ENCODE results near the gene AHI1.

AHI1 gene

GRCh38 chr6:135281227-135281626, 216.3 kb downstream of the AHI1 start:
- Histone ChIP-seq H3K9ac (ENCODE audit: low read depth, low read length) (peak overlapping the region; percentile 52), H3K9me3 (ENCODE audit: insufficient read depth, low read length, severe bottlenecking) (no peaks in the 10 kb centered on the region), H3K4me3 (ENCODE audit: low read depth in 1 of 2, low read length in 2 of 2) (no peak overlapping the region; a peak in 1 of 4 replicates), H3K79me2 (ENCODE audit: insufficient read depth, low read length) (no peaks in the 10 kb centered on the region), H3K27ac (ENCODE audit: low read length) (peak overlapping the region; percentile 96), H2AFZ (ENCODE audit: low read depth, low read length) (no peak overlapping the region; the same call in 1 of the 2 replicates), H3K4me1 (ENCODE audit: insufficient read depth, low read length) (peaks cover 64% of the 10 kb centered on the region), H3K27me3 (ENCODE audit: insufficient read depth, low read length, poor library complexity) (no peaks in the 10 kb centered on the region), H3K4me2 (ENCODE audit: insufficient read depth, low read length) (peak overlapping the region; percentile 43), H3K36me3 (ENCODE audit: insufficient read depth, low read length) (no peaks in the 10 kb centered on the region), H4K20me1 (ENCODE audit: insufficient read depth, low read length) (no peaks in the 10 kb centered on the region)
- ATAC-seq (ENCODE audit: insufficient read depth, low read depth) = peak; percentile 63
- DNase-seq = peak; percentile 54
- TF ChIP-seq EZH2 (IDR thresholded peaks at IDR 0.05; ENCODE audit: borderline replicate concordance, low read depth, low read length, severe bottlenecking) = no peak

- Histone ChIP-seq H4K20me1 (ENCODE audit: insufficient read depth, low read length) (no peaks in the 10 kb centered on the region), H3K27ac (ENCODE audit: low read length) (peak overlapping the region; percentile 96), H3K27me3 (ENCODE audit: insufficient read depth, low read length, poor library complexity) (no peaks in the 10 kb centered on the region), H2AFZ (ENCODE audit: low read depth, low read length) (peak overlapping the region; percentile 19), H3K4me2 (ENCODE audit: insufficient read depth, low read length) (peak overlapping the region; percentile 43), H3K9ac (ENCODE audit: low read depth, low read length) (peak overlapping the region; percentile 52), H3K36me3 (ENCODE audit: insufficient read depth, low read length) (no peaks in the 10 kb centered on the region), H3K79me2 (ENCODE audit: insufficient read depth, low read length) (no peaks in the 10 kb centered on the region), H3K4me3 (ENCODE audit: low read depth in 1 of 2, low read length in 2 of 2) (peak overlapping the region in 1 of 2 experiments; percentile 14; a peak in 1 of 4 replicates), H3K9me3 (ENCODE audit: insufficient read depth, low read length, severe bottlenecking) (no peaks in the 10 kb centered on the region), H3K4me1 (ENCODE audit: insufficient read depth, low read length) (peaks cover 58% of the 10 kb centered on the region)
- TF ChIP-seq CTCF (IDR thresholded peaks at IDR 0.05; ENCODE audit: borderline replicate concordance, extremely low read depth, low read length, poor library complexity, severe bottlenecking) = no peak
- no peak for TF ChIP-seq EZH2 (IDR thresholded peaks at IDR 0.05; ENCODE audit: borderline replicate concordance, low read depth, low read length, severe bottlenecking)
- peak; percentile 77 for ATAC-seq (ENCODE audit: insufficient read depth, low read depth)
- peak; percentile 64 for DNase-seq
Observed at GRCh38 chr6:135280375-135281136, 217.0 kb downstream of the AHI1 start.

DNA sequence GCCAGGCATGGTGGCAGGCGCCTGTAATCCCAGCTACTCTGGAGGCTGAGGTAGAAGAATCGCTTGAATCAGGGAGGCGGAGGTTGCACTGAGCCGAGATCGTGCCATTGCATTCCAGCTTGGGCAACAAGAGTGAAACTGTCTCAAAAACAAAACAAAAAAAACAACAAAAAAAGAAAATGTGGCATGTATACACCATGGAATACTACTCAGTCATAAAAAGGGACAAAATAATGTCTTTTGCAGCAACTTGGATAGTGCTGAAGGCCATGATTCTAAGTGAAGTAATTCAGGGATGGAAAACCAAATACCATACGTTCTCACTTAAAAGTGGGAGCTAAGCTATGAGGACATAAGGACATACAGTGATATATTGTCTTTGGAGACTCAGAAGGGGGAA, 220.1 kb downstream of the AHI1 start:
- no peak overlapping the region for H3K4me3 ChIP-seq (ENCODE audit: low read depth in 1 of 2, low read length in 2 of 2)
- no peaks in the 10 kb centered on the region for H3K27me3 ChIP-seq (ENCODE audit: insufficient read depth, low read length, poor library complexity)
- 0 out of 2 replicates have a peak overlapping the region, but pooled peaks have one; percentile 6 for H3K27ac ChIP-seq (ENCODE audit: low read length)
- TF ChIP-seq EZH2 (IDR thresholded peaks at IDR 0.05; ENCODE audit: borderline replicate concordance, low read depth, low read length, severe bottlenecking) (no peak), CTCF (IDR thresholded peaks at IDR 0.05; ENCODE audit: borderline replicate concordance, extremely low read depth, low read length, poor library complexity, severe bottlenecking) (no peak)
- H2AFZ ChIP-seq (ENCODE audit: low read depth, low read length) = no peak overlapping the region
- no peak for DNase-seq
- H3K36me3 ChIP-seq (ENCODE audit: insufficient read depth, low read length) = no peaks in the 10 kb centered on the region
- peaks cover 50% of the 10 kb centered on the region for H3K4me1 ChIP-seq (ENCODE audit: insufficient read depth, low read length)
- H3K9ac ChIP-seq (ENCODE audit: low read depth, low read length) = no peak overlapping the region
- no peak overlapping the region for H3K4me2 ChIP-seq (ENCODE audit: insufficient read depth, low read length)
- H3K9me3 ChIP-seq (ENCODE audit: insufficient read depth, low read length, severe bottlenecking) = no peaks in the 10 kb centered on the region
- no peak for ATAC-seq (ENCODE audit: insufficient read depth, low read depth)
- H3K79me2 ChIP-seq (ENCODE audit: insufficient read depth, low read length) = no peaks in the 10 kb centered on the region
- no peaks in the 10 kb centered on the region for H4K20me1 ChIP-seq (ENCODE audit: insufficient read depth, low read length)

GRCh38 chr6:135274561-135275293, 222.8 kb downstream of the AHI1 start:
- Histone ChIP-seq H3K27ac (ENCODE audit: low read length) (peak overlapping the region; percentile 60), H3K36me3 (ENCODE audit: insufficient read depth, low read length) (no peaks in the 10 kb centered on the region), H3K9me3 (ENCODE audit: insufficient read depth, low read length, severe bottlenecking) (no peaks in the 10 kb centered on the region), H3K9ac (ENCODE audit: low read depth, low read length) (0 out of 2 replicates have a peak overlapping the region, but pooled peaks have one; percentile 1), H4K20me1 (ENCODE audit: insufficient read depth, low read length) (no peaks in the 10 kb centered on the region), H3K4me3 (ENCODE audit: low read depth in 1 of 2, low read length in 2 of 2) (no peak overlapping the region), H3K4me2 (ENCODE audit: insufficient read depth, low read length) (no peak overlapping the region; the same call in 1 of the 2 replicates), H3K79me2 (ENCODE audit: insufficient read depth, low read length) (no peaks in the 10 kb centered on the region), H2AFZ (ENCODE audit: low read depth, low read length) (no peak overlapping the region), H3K27me3 (ENCODE audit: insufficient read depth, low read length, poor library complexity) (no peaks in the 10 kb centered on the region), H3K4me1 (ENCODE audit: insufficient read depth, low read length) (peaks cover 36% of the 10 kb centered on the region)
- no peak for TF ChIP-seq EZH2 (IDR thresholded peaks at IDR 0.05; ENCODE audit: borderline replicate concordance, low read depth, low read length, severe bottlenecking)
- no peak for TF ChIP-seq CTCF (IDR thresholded peaks at IDR 0.05; ENCODE audit: borderline replicate concordance, extremely low read depth, low read length, poor library complexity, severe bottlenecking)
- peak; percentile 55; the same call in 1 of the 3 replicates for ATAC-seq (ENCODE audit: insufficient read depth, low read depth)
- DNase-seq = no peak
